NCI-H2107 (cell line): ENCODE results near the gene RAB3C.
"Not testable (repeated sequence)": the region's sequence is repeated elsewhere in the genome, so short reads cannot be mapped to it uniquely, and the experiment has no call there.

ENCODE experiments used
- DNase-seq: peaks from one replicate; lab custom pipeline; 2025; lab: John Stamatoyannopoulos, UW

RAB3C gene, protein sequence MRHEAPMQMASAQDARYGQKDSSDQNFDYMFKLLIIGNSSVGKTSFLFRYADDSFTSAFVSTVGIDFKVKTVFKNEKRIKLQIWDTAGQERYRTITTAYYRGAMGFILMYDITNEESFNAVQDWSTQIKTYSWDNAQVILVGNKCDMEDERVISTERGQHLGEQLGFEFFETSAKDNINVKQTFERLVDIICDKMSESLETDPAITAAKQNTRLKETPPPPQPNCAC

DNA sequence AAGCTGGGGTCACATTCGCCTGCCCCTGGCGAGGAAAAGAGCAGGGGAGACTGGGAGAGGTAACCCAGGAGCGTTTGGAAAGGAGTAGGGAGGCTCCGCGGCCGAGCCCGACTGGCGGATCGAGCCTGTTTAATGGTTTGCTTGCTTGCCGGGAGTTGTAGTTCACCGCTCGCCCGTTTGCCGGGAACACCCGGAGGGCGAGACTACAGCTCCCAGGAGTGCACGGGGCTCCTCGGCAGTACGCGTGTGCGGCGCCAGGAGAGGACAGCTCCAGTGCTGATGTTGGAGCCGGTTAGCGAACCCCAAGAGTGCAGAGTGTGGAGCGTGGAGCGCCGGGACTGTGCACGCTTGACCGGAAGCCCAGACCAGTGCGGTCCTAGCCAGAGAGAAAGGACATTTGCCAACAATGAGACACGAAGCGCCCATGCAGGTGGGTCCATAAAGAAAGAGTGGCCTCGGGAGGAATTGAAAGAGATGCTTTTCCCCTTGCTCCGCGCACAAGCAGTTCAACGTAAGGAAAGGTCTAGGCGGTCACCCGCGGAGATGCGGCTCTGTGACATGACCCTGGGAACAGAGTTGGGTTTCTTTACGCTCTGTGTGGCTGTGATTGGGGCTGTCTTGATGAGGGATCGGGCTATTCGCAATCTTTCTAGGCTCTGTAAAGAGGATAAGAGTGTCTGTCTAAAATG, at the start of gene RAB3C:
TSS of gene RAB3C (plus strand) at position 273 of the 689 bp plus-strand sequence. CDS start at position 407, 134 bp downstream.
- peak; percentile 49 for DNase-seq

DNA sequence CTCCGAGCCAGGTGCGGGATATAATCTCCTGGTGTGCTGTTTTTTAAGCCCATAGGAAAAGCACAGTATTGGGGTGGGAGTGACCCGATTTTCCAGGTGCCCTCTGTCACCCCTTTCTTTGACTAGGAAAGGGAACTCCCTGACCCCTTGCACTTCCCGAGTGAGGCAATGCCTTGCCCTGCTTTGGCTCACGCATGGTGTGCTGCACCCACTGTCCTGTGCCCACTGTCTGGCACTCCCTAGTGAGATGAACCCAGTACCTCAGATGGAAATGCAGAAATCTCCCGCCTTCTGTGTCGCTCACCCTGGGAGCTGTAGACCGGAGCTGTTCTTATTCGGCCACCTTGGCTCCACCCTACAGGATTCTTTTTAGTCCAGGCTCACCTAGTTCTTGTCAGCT, 40.9 kb upstream of the RAB3C start:
- not testable (repeated sequence) for DNase-seq

DNA sequence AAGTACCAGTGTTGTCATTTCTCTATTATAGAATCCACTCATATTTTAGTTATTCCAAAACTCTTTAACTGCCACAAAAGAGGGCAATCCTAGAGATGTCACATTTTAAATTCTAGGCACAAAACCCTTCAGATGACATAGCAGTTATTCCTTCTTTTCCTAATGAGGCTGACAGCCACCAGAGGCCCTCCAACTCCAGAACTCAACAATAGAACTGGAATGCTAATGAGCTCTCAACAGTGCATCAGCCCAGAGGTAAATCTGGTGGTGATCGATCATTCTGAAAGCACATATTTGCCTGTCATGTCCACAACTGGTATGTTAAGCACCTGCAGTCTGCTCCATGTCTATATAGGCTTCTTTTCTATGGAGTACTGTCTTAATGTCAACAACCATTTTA, 40.2 kb upstream of the RAB3C start:
- no peak for DNase-seq

DNA sequence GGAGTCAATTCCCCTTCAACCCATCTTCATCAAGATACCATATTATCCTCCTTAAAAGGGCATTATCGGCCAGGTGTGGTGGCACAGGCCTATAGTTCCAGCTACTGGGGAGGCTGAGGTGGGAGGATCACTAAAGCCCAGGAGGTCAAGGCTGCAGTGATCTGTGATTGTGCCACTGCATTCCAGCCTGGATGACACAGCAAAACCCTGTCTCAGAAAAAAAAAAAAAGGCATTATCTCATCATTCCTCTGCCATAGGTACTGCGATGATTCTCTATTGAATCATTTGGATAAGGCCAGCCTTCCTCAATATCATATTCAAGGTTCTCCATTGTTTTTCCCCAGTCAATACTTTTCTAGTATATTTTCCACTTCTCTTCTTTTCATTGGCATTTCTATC, 39.2 kb upstream of the RAB3C start:
- no peak for DNase-seq

DNA sequence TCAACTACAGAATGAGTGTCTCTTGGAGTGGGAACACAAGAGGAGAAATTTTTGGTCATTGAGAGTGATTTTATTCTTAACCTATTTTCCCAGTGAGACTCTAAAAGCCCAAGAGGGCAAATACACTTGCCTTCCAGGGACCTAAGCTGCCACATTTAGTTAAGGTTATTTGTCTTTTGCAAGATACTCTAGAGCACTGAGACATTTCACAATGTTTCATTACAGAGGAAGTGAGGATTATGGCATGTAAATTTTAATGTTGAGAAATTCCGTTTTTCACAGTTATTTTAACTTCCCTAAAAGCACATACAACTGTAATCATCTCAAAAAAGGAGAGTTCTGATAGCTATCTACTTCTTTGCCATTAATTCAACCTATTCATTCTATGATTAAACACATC, 38.7 kb upstream of the RAB3C start:
- no peak for DNase-seq

DNA sequence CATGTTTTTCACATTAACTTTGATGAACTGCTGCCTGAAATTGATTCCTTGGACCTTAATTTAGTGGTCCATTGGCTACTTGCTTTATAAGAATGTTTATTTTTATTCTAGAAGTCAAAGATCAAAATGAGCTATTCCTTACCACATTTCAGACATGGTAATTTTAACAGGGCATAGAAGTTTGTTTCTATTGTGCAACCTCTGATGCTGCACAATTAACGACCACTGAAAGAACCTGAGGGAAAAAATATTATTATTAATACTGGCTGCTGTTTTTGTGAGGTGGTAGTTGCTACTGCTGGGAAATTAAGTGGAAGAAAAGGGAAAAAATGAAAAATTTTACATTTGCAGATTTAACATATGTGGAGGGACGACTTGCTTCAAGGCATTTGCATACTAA, 37.9 kb upstream of the RAB3C start:
- DNase-seq, result no peak

DNA sequence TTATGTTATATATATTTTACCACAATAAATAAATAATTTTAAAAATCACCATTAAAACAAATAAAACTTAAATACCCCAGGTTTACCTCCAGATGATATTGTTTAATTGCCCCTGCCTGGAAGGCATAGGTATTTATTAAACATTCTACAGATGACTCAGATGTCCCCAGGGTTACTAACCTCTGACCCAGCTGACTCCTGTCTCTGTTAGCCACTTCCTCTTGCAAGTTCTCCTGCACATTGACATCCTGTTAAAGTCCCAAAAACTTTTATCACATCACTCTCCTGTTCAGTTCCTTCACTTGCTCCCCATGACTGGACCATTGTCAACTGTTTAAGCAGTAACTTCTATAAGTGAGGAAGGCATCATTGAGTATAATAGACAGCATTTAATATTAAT, 37.0 kb upstream of the RAB3C start:
- DNase-seq, result no peak

DNA sequence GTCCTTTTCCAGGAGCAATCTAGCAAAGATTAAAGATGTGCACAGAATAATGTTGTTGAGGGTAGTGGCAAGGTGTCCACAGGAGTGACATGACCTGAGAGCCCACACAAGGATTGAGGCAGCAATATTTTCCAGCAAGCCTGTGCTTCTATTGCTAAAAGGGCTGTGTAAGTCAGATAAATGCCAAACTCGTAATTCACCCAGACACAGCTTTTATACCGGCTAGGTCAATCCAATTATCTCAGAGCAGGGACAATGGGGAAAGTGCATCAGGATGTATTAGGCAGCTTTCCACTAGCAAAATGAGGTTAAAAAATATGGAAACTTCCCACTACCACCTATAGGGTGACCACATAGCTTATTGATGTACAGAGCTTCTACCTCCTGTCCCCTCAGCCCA, 34.8 kb upstream of the RAB3C start:
- no peak for DNase-seq

DNA sequence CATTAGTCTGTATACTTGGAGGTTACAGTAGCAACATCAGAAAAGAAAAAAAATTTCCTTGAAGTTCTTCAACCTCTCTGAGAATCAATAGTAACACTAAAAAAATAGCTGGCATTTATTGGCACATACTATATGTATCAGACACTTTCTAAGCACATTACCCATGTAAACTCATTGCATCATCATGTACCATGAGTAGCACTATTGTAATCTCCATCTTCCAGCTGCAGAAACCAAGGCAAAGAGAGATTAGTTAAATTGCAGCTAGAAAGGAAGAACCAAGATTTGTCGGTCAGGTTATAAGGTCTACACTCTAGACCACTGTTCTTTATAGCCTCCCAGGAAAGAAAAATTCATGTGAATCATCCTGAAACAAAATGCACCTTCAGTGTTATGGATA, 31.4 kb upstream of the RAB3C start:
- DNase-seq, result no peak

DNA sequence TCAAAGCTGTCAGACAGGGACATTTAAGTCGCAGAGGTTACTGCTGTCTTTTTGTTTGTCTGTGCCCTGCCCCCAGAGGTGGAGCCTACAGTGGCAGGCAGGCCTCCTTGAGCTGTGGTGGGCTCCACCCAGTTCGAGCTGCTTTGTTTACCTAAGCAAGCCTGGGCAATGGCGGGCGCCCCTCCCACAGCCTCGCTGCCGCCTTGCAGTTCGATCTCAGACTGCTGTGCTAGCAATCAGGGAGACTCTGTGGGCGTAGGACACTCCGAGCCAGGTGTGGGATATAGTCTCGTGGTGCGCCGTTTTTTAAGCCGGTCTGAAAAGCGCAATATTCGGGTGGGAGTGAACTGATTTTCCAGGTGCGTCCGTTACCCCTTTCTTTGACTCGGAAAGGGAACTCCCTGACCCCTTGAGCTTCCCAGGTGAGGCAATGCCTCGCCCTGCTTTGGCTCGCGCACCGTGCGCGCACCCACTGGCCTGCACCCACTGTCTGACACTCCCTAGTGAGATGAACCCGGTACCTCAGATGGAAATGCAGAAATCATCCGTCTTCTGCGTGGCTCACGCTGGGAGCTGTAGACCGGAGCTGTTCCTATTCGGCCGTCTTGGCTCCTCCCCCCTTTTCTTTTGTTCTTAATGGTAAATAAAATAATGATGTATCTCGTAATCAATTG, 25.1 kb upstream of the RAB3C start:
- not testable (repeated sequence) for DNase-seq

DNA sequence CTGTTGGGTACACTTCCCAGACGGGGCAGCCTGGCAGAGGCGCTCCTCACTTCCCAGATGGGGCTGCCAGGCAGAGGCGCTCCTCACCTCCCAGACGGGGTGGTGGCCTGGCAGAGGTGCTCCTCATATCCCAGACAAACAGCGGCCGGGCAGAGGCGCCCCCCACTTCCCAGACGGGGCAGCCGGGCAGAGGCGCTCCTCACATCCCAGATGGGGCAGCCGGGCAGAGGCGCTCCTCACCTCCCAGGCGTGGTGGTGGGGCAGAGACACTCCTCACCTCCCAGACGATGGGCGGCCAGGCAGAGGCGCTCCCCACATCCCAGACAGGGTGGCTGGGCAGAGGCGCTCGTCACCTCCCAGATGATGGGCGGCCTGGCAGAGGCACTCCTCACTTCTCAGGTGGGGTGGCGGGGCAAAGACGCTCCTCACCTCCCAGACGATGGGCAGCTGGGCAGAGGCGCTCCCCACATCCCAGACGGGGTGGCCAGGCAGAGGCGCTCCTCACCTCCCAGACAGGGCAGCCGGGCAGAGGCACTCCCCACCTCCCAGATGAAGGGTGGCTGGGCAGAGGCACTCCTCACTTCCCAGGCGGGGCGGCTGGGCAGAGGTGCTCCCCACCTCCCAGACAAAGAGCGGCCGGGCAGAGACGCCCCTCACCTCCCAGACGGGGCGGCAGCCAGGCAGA, 19.7 kb upstream of the RAB3C start:
- DNase-seq, result not testable (repeated sequence)

DNA sequence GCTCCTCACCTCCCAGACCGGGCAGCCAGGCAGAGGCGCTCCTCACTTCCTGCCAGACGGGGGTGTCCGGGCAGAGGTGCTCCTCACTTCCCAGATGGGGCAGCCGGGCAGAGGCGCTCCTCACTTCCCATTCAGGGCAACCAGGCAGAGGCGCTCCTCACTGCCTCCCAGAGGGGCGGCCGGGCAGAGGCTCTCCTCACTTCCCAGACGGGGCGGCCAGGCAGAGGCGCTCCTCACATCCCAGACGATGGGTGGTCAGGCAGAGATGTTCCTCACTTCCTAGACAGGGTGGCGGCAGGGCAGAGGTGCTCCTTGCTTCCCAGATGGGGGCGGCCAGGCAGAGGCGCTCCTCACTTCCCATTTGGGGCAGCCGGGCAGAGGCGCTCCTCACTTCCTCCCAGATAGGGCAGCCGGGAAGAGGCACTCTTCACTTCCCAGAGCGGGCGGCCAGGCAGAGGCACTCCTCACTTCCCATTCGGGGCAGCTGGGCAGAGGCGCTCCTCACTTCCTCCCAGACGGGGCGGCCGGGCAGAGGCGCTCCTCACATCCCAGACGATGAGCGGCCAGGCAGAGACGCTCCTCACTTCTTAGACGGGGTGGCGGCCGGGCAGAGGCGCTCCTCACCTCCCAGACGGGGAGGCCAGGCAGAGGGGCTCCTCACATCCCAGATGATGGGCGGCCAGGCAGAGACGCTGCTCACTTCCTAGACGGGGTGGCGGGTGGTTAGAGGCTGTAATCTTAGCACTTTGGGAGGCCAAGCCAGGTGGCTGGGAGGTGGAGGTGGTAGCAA, 18.6 kb upstream of the RAB3C start:
- not testable (repeated sequence) for DNase-seq

DNA sequence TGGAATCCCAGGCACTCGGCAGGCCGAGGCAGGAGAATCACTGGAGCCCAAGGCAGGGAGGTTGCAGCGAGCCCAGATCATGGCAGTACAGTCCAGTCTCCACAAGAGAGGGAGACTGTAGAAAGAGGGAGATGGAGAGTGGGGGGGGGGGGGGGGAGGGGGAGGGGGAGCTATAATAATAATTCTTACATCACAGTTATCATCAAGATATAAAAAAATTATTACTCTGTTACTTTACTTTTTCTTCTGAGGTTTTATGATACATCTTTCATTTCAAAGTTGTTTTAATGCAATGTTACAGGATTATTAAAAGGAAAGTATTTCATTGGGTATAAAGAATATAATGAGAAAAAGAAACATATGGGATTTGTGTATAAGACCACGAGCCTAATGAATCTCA, 17.8 kb upstream of the RAB3C start:
- no peak for DNase-seq

DNA sequence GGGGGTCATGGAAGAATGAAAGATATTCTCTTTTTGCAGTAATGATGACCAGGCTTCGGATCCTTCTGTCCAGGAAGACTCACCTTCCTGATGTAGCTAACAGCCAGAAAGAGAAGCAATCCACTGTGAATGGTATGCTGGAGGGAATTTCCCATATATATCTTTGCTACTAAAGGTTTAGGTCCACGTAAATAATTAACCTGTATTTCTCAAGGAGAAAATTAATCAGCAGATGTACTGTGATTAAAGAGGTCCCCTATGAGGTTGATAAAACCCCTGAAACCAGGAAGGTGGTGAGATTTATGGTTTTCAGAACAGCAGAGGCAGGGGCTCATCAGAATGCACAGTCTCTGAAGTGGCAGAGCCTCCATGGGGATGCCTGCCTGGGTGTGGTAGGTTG, 11.4 kb upstream of the RAB3C start:
- DNase-seq, result no peak

DNA sequence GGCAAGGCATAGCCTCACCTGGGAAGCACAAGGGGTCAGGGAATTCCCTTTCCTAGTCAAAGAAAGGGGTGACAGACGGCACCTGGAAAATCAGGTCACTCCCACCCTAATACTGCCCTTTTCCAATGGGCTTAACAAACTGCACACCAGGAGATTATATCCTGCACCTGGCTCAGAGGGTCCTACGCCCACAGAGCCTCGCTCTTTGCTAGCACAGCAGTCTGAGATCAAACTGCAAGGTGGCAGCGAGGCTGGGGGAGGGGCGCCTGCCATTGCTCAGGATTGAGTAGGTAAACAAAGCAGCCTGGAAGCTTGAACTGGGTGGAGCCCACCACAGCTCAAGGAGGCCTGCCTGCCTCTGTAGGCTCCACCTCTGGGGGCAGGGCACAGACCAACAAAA, 9.9 kb upstream of the RAB3C start:
- DNase-seq, result not testable (repeated sequence)

DNA sequence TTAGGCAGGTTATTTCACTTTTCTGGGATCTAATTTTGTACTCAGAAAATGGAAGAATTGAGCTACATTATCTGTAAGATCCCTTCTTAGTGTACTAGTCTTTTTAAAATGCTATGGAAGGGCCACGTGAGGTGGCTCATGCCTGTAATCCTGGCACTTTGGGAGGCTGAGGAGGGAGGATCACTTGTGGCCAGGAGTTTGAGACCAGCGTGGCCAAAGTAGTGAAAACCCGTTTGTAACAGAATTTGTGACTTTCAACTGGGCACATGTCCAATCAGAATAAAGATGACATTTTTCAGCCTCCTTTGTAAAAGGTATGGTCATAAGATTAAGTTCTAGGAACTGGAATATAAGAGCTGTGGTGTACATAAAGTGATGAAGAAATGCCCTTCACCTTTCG, 3.1 kb upstream of the RAB3C start:
- DNase-seq, result no peak

DNA sequence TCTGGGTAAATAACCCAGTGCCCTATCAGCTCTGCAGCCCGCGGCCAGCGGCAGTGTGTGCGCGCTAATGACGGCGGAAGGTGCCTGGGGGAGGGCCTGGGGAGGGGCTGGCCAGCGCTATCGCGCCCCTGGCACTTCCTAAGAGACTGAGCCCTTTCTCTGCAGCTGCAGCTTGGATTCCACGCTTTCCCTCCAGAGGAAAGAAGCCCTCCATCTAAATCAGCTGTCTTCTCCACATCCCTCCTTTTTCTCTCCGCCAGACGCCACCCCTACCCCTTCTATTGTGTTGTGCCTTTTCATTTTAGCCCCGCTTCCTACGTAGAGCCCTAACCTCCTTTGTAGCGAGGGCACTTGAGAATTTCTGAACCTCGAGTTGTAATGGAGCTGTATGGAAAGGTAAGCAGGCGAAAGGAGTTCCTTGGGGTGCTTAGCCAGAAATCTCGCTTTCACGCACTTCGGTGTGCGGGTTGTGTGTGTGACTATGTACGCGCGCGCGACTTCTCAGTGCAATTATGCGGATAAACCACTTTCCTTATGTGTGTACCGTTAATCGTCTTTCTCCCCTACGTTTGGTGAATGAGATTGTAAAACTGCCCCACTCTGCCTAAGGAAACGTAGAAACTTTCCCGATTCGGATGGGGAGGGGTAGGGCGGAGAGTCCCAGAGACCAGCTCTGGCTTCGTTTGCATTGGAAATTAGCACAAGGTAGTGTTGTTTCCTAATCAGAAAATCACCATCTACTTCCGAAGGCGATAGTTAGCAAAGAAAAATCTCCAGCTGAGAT, 664 bp upstream of the RAB3C start:
- DNase-seq, result no peak

DNA sequence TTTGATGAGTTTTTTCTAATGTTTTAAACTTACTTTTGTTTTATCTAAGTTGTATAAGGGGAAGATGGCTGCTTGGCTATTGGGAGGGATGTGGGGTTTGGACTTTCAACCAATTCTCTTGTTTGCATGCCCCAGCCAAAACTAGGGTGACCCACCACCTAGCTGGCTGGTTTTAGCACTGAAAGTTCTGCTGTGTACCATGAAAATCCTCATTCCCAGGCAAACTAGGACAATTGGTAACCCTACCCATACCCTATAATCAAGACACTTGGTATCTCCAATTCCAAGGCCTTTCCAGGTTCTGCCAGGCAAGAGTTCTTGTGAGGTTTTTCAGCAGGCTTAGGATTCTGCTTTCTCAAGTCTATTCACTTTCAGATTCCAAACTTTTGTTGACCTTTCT, 13.1 kb downstream of the RAB3C start:
- DNase-seq, result no peak

DNA sequence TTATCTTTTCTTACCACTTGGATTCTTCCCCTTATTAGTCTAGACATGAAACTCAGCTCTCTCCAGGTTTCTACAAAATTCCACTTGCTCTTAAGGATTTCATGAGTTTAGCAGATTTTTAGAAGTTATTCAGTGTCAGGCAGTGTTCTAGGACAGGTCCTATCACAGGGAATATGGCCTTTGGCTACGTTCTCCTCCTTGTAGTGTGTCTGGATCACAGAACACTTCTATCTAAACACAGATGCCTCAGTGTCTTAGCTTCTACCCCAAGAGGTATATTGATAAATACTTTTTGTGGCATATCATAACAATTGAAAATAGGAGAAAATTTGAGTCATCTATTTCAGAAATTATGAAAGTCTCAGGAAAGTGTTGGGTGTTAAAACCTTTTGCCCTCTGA, 15.6 kb downstream of the RAB3C start:
- no peak for DNase-seq

DNA sequence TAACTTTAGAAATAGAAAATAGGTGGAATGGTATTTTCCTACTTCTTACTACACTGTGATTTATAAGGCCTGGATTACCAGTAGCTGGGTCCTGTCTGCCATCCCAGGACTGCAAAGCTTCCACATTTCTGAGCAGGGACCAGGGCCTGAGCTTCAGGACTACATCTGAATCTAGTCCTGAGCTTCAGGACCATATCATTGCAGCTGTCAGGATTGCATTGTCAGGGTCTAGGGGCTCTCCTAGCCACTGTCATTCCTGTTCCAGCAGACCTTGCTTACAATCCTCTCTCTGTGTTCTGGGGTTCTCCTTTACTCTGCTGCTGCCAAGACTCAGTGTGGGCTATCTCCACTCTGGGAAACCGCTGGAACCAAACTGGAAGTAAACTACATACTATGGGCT, 16.3 kb downstream of the RAB3C start:
- no peak for DNase-seq

DNA sequence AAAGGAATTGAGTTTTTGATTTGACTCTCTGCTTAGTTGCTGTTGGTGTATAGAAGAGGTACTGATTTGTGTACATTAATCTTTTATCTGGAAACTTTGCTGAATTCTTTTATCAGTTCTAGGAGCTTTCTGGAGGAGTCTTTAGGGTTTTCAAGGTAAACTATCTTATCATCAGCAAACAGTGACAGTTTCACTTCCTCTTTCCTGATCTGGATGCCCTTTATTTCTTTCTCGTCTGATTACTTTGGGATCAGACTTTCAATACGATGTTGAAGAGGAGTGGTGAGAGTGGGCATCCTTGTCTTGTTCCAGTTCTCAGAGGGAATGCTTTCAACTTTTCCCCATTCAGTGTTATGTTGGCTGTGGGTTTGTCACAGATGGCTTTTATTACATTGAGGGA, 17.7 kb downstream of the RAB3C start:
- not testable (repeated sequence) for DNase-seq
